Measurements from ENCODE around the gene ANKRD6. TPM values are rescaled to one million over a fixed set of nuclear protein-coding genes. Genes with fewer than 3 reads are reported as not detected.

The ANKRD6 gene
- total RNA-seq, 1 donor from 2014 or later, result 13.3 TPM

- H3K27me3 ChIP-seq, result no peaks in the 10 kb centered on the region
- intact Hi-C loops (cut with DNase I), result no loop called here
Measured at GRCh38 chr6:89475101-89475500, 42.1 kb downstream of the ANKRD6 start.

DNA sequence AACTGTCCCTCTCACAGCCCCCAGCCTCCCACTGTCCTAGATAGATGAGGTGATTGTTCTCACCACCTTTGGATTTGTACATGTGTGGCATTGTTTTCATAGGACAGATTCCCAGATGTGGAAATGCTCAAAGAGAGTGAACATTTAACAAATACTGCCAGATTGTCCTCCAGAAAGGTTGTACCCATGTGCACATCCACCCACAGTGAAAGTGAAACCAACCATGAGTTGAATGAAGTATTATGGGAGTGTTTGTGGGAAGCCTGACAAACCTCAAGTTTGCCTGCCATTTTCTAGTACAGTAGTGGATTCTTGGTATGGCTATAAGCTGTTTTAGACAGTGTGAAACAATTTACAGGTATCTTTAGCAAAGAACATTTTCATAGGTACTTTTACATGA is 42.7 kb downstream of the ANKRD6 start:
- TF ChIP-seq POLR2A (IDR thresholded peaks at IDR 0.05) (no peak), POLR2AphosphoS5 (IDR thresholded peaks at IDR 0.05; ENCODE audit: insufficient read depth in 1 of 2, low read depth in 1 of 2) (no peak), CTCF (IDR thresholded peaks at IDR 0.05) (no peak)
- Histone ChIP-seq H3K36me3 (no peaks in the 10 kb centered on the region), H3K27me3 (no peaks in the 10 kb centered on the region), H3K27ac (no peak overlapping the region), H3K4me1 (peaks cover 20% of the 10 kb centered on the region), H3K9me3 (no peaks in the 10 kb centered on the region), H3K4me3 (no peak overlapping the region)
- no peak for DNase-seq (ENCODE audit: extremely low spot score in 2 of 2)
- intact Hi-C loops (cut with DNase I), result no loop called here

More at GRCh38 chr6:89475101-89475500, 42.1 kb downstream of the ANKRD6 start:
- no peak overlapping the region for H3K4me3 ChIP-seq
- TF ChIP-seq POLR2AphosphoS5 (IDR thresholded peaks at IDR 0.05; ENCODE audit: insufficient read depth in 1 of 2, low read depth in 1 of 2) (no peak), POLR2A (IDR thresholded peaks at IDR 0.05) (no peak), CTCF (IDR thresholded peaks at IDR 0.05) (no peak)
- no peak for DNase-seq (ENCODE audit: extremely low spot score in 2 of 2)
- no peaks in the 10 kb centered on the region for H3K36me3 ChIP-seq
- H3K4me1 ChIP-seq, result peaks cover 20% of the 10 kb centered on the region
- H3K9me3 ChIP-seq, result no peaks in the 10 kb centered on the region
- H3K27ac ChIP-seq, result no peak overlapping the region

DNA sequence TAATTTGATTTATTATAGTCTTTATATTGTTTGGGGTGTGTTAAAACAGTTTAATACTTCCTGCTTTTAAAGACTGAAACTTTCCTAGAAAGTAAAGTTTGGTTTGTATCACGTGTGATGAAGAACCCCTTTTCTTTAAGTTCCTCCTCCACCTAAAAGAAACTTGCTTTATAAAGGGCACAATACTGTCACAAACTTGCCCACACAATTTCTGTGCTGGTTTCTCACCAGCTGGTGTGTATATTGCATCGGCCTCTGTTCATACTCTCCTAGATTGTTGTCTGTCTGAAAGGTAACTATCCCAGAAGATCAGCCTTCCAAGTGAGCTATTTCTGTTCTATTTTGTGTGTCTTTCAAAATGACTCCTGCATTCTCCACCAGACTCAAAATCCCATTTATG is 46.9 kb downstream of the ANKRD6 start:
- H3K27me3 ChIP-seq, result no peaks in the 10 kb centered on the region
- H3K27ac ChIP-seq, result no peak overlapping the region
- no peak for DNase-seq (ENCODE audit: extremely low spot score in 2 of 2)
- H3K9me3 ChIP-seq, result no peaks in the 10 kb centered on the region
- no peak for TF ChIP-seq CTCF (IDR thresholded peaks at IDR 0.05)
- TF ChIP-seq POLR2AphosphoS5 (IDR thresholded peaks at IDR 0.05; ENCODE audit: insufficient read depth in 1 of 2, low read depth in 1 of 2), result no peak
- TF ChIP-seq POLR2A (IDR thresholded peaks at IDR 0.05), result no peak
- intact Hi-C loops (cut with DNase I), result no loop called here
- peaks cover 17% of the 10 kb centered on the region for H3K4me1 ChIP-seq
- no peak overlapping the region for H3K4me3 ChIP-seq
- H3K36me3 ChIP-seq, result no peaks in the 10 kb centered on the region

DNA sequence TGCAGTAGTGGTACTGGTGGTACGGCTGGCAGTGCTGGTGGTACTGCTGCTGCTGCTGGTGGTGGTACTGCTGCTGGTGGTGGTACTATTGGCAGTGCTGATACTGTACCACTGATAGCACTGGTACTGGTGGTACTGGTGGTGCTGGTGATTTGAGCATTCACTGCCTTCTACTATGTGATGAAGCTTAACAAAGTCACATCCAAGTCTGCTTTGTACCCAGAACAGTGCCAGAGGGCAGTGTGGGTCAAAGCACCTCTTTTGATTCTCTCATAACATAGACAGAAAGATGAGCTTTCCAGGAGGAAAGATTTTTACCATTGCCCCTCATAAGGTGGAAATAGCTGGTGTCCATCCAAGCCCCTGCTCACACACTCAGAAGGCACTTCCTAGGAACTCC is 48.7 kb downstream of the ANKRD6 start:
- TF ChIP-seq CTCF (IDR thresholded peaks at IDR 0.05) (no peak), POLR2AphosphoS5 (IDR thresholded peaks at IDR 0.05; ENCODE audit: insufficient read depth in 1 of 2, low read depth in 1 of 2) (no peak), POLR2A (IDR thresholded peaks at IDR 0.05) (no peak)
- intact Hi-C loops (cut with DNase I), result no loop called here

GRCh38 chr6:89482126-89482525 is 49.2 kb downstream of the ANKRD6 start:
- no peaks in the 10 kb centered on the region for H3K36me3 ChIP-seq
- intact Hi-C loops (cut with DNase I), result no loop called here
- peaks cover 5% of the 10 kb centered on the region for H3K4me1 ChIP-seq
- TF ChIP-seq CTCF (IDR thresholded peaks at IDR 0.05) (no peak), POLR2A (IDR thresholded peaks at IDR 0.05) (no peak), POLR2AphosphoS5 (IDR thresholded peaks at IDR 0.05; ENCODE audit: insufficient read depth in 1 of 2, low read depth in 1 of 2) (no peak)
- H3K9me3 ChIP-seq, result no peaks in the 10 kb centered on the region
- H3K27ac ChIP-seq, result no peak overlapping the region
- DNase-seq (ENCODE audit: extremely low spot score in 2 of 2), result no peak
- H3K4me3 ChIP-seq, result no peak overlapping the region
- H3K27me3 ChIP-seq, result no peaks in the 10 kb centered on the region

More for the DNA sequence above, 48.7 kb downstream of the ANKRD6 start:
- no peak for DNase-seq (ENCODE audit: extremely low spot score in 2 of 2)
- Histone ChIP-seq H3K27me3 (no peaks in the 10 kb centered on the region), H3K27ac (no peak overlapping the region), H3K4me3 (no peak overlapping the region), H3K9me3 (no peaks in the 10 kb centered on the region), H3K36me3 (no peaks in the 10 kb centered on the region), H3K4me1 (peaks cover 5% of the 10 kb centered on the region)

All from vagina (tissue), 2 donors.